Activated naive CD4-positive, alpha-beta T cell treated with anti-CD3 and anti-CD28 coated beads, Interleukin-2, amount 50 U/mL, for 24 hours (primary cell): ENCODE measurements around the gene HSFX1.
"Not testable (repeated sequence)": the region's sequence is repeated elsewhere in the genome, so short reads cannot be mapped to it uniquely, and the experiment has no call there.

Experiments used
- H3K27ac Mint-ChIP-seq: one replicate; pipeline ENCODE4 v1.8.0; 2021; ENCODE audit warnings: mild to moderate bottlenecking, mixed read lengths
- H3K27me3 Mint-ChIP-seq: one replicate; pipeline ENCODE4 v1.8.0; 2021; ENCODE audit warnings: mixed read lengths
- H3K36me3 Mint-ChIP-seq: one replicate; pipeline ENCODE4 v1.8.0; 2021; ENCODE audit warnings: mixed read lengths
- H3K4me1 Mint-ChIP-seq: one replicate; pipeline ENCODE4 v1.8.0; 2021; ENCODE audit warnings: mixed read lengths
- H3K4me3 Mint-ChIP-seq: one replicate; pipeline ENCODE4 v1.8.0; 2021; ENCODE audit warnings: mild to moderate bottlenecking, mixed read lengths
- H3K9me3 Mint-ChIP-seq: one replicate; pipeline ENCODE4 v1.8.0; 2021; ENCODE audit warnings: mixed read lengths

Gene HSFX1

DNA sequence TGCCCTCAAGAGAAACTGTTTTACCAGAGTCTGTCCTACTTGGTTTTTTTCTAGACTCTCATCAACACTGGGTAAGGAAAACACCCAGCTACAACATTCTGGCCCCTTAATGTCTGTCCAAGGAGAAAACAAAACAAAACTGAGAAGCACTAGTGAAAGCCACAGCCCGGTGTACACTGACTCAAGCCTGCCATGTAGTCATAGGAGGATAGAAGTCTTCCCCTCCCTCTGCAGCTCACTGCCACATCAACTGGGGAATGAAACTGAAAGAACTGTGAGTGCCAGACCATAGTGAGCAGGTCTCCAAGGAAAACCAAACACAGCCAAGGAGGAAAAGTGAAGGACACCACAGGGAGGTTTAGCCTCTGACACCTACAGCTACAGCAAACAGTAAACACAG is 21.7 kb downstream of the HSFX1 start:
- H3K27ac Mint-ChIP-seq, H3K4me3 Mint-ChIP-seq, H3K36me3 Mint-ChIP-seq, H3K9me3 Mint-ChIP-seq, H3K27me3 Mint-ChIP-seq: not testable (repeated sequence)
- peaks cover 32% of the 10 kb centered on the region for H3K4me1 Mint-ChIP-seq

DNA sequence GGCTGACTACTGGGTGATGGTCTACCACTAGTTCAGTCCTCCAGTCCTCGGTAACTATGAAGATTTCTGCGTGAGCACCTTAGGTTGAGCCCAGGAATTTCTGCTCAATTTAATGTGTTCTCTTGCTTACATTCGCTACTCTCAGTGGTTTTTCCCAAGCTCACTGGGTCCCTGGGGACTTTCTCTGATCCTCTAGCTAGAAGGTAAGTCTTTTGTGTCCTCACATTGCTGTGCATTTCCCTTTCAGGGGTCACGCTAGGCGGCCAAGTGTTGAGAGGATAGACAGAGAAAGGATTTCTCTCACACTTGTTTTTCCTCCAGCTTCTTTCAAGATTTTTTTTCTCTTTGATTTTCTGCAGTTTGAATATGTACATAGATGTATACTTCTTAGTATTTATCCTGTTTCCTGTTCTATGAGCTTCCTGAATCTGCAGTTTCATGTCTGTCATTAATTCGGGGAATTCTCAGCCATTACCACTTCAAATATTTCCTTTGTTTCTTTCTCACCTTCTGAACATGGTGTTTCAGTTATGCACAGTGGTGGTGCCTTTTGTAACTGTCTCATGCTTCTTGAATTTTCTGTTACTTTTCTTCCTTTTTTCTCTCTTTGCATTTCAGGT is 25.3 kb downstream of the HSFX1 start:
- peaks cover 40% of the 10 kb centered on the region for H3K4me1 Mint-ChIP-seq
- H3K27me3 Mint-ChIP-seq: no peaks in the 10 kb centered on the region
- H3K36me3 Mint-ChIP-seq: no peaks in the 10 kb centered on the region
- H3K27ac Mint-ChIP-seq: peak overlapping the region; percentile 74
- no peaks in the 10 kb centered on the region for H3K9me3 Mint-ChIP-seq
- H3K4me3 Mint-ChIP-seq: peak overlapping the region; percentile 11

DNA sequence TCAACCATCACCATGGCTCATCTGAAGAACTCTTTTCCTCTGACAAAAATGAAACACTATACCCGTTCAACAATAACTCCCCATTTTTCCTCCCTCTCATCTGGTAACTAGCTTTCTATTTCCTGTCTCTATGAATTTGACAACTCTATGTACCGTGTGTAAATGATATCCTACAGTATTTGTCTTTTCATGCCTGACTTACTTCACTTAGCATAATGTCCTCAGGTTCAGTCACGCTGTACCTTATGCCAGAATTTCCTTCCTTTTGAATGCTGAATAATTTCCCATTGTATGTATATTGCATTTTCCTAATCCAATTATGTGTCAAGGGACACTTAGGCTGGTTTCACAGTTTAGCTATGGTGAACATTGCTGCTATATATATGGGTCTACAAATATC is 26.1 kb downstream of the HSFX1 start:
- Mint-ChIP-seq H3K4me1 (peaks cover 40% of the 10 kb centered on the region), H3K36me3 (no peaks in the 10 kb centered on the region), H3K9me3 (no peaks in the 10 kb centered on the region), H3K4me3 (peak overlapping the region; percentile 11), H3K27ac (peak overlapping the region; percentile 74), H3K27me3 (no peaks in the 10 kb centered on the region)

DNA sequence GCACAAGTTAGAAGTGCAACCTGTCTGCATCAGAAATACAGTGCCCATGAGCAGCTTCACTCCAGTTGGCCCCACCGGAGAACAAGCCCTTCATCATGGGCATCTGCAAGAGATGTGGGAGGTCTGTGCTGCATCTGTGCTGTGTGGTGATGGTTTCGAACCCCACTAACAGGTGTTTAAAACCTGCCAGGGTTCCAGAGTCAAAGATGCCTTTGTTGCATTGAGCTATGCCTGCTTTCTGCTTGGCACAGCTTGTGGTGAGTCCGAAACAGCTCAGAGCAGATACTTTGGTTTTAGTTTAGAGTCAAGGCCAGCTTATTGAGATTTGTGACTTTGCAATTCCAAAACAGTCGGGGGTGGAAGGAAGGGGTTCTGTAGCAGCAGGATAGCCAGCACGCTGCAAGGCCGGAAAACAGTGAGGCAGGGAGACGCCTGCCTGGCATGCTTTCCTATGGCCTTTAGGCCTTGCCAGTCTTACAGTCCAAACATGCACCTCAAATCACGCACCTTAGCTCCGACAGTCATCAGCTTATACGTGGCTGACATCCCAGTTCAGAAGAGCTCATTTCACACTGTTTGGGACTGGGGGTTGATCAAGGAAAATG is 29.7 kb downstream of the HSFX1 start:
- Mint-ChIP-seq H3K4me1 (peaks cover 26% of the 10 kb centered on the region), H3K27me3 (no peaks in the 10 kb centered on the region), H3K36me3 (no peaks in the 10 kb centered on the region), H3K27ac (no peak overlapping the region), H3K4me3 (no peak overlapping the region), H3K9me3 (no peaks in the 10 kb centered on the region)

DNA sequence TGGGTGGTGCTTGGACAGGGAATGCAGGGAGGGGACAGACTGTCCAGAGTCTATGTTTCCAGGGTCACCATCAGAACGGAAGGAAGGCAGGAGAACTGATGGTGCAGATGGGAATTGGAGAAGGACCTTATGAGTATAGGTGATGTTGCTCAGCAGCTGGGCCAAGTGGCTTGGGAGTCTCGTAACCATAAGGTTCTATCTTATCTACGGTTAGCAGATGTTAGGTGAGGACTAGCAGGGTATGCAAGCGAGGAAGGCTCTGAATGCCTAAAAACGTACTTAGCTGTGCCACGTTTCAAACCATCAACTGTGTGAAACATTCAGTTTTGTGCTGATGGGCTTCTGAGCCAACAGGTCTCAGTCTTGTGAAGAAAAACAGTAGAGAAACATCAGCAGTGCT is 30.2 kb downstream of the HSFX1 start:
- Mint-ChIP-seq H3K27me3 (no peaks in the 10 kb centered on the region), H3K4me1 (peaks cover 23% of the 10 kb centered on the region)

DNA sequence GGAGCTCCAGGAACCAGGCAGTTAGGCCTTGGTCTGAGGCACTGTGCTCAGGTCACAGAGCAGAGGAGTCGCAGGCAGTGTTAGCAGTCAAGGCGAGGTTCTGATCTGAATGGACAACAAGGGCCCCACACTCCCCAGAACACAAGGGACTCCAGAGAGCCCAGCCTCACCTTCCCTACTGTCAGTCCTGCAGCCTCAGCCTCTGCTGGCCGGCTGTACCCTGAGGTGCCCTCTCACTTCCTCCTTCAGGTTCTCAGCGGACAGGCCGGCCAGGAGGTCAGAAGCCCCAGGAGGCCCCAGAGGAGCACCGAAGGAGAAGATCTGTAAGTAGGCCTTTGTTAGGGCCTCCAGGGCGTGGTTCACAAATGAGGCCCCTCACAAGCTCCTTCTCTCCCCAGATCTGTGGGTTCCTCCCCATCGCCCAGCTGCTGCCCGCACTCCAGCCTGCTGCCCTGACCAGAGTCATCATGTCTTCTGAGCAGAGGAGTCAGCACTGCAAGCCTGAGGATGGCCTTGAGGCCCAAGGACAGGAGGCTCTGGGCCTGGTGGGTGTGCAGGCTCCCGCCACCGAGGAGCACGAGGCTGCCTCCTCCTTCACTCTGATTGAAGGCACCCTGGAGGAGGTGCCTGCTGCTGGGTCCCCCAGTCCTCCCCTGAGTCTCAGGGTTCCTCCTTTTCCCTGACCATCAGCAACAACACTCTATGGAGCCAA is 34.0 kb downstream of the HSFX1 start:
- Mint-ChIP-seq H3K27me3 (no peaks in the 10 kb centered on the region), H3K9me3 (no peaks in the 10 kb centered on the region), H3K4me1 (no peaks in the 10 kb centered on the region), H3K4me3 (no peak overlapping the region), H3K27ac (no peak overlapping the region), H3K36me3 (no peaks in the 10 kb centered on the region)

More for the DNA sequence above, 30.2 kb downstream of the HSFX1 start:
- Mint-ChIP-seq H3K4me3 (no peak overlapping the region), H3K9me3 (no peaks in the 10 kb centered on the region), H3K27ac (no peak overlapping the region), H3K36me3 (no peaks in the 10 kb centered on the region)

DNA sequence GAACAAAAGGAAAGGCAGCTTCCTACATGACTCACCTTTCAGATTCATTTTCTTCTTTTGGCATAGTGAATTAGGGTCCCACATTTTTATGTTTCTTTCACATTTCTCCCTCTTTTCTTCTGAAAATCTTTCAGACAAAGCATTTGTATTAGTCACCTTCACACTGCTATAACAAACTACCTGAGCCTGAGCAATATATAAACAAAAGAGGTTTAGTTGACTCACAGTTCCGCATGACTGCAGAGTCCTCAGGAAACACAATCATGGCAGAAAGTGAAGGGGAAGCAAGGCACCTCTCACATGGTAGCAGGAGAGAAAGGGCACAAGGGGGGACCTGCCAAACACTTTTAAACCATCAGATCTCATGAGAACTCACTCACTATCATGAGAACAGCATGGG is 44.8 kb downstream of the HSFX1 start:
- no peaks in the 10 kb centered on the region for H3K27me3 Mint-ChIP-seq
- H3K9me3 Mint-ChIP-seq: no peaks in the 10 kb centered on the region
- no peaks in the 10 kb centered on the region for H3K36me3 Mint-ChIP-seq
- H3K27ac Mint-ChIP-seq: no peak overlapping the region
- H3K4me1 Mint-ChIP-seq: no peaks in the 10 kb centered on the region
- H3K4me3 Mint-ChIP-seq: no peak overlapping the region

DNA sequence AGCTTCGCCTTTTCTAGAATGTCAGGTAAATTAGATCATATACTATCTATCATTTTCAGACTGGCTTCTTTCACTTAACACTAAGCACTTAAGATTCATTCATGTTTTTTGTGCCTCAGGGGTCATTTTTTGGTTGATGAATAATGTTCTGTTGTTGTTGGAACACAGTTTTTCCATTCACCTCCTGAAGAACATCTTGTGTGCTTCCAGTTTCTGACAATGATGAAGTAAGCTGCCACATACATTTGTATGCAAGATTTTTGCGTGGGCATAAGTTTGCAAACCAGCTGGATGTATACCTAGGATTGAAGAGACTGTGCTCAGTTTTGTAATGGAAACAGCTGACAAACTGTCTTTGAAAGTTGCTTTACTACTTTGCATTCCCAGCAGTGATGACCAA is 45.5 kb downstream of the HSFX1 start:
- Mint-ChIP-seq H3K9me3 (no peaks in the 10 kb centered on the region), H3K4me1 (no peaks in the 10 kb centered on the region), H3K27me3 (no peaks in the 10 kb centered on the region), H3K27ac (no peak overlapping the region), H3K36me3 (no peaks in the 10 kb centered on the region), H3K4me3 (no peak overlapping the region)

DNA sequence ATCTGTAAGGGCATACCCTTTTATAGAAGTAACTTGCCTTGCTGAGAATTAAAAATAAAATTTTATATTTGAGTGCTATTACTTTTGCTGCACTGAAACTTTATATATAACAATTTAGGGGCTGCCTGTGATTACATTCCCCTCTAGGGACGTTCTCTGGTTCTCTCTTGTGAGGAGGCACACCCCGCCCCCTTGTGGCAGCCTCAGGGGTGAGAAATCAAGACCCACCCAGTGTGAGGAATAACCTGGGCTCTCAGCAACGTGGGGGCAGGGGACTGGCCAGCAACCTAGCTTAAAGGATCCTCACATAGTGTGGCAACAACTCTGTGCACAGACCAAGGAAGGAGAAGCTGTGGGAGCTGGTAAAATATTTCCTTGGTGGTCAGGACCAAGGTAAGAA is 51.6 kb downstream of the HSFX1 start:
- peaks cover 28% of the 10 kb centered on the region for H3K4me1 Mint-ChIP-seq
- no peaks in the 10 kb centered on the region for H3K9me3 Mint-ChIP-seq
- H3K4me3 Mint-ChIP-seq: no peak overlapping the region
- no peaks in the 10 kb centered on the region for H3K27me3 Mint-ChIP-seq
- H3K27ac Mint-ChIP-seq: no peak overlapping the region
- H3K36me3 Mint-ChIP-seq: no peaks in the 10 kb centered on the region
